ENCODE data around the gene EDNRA. TPM values are rescaled to one million over a fixed set of nuclear protein-coding genes. Genes with fewer than 3 reads are reported as not detected.

EDNRA gene
- total and polyA plus RNA-seq, 2 of the 4 experiments (the other 2 are of a cell fraction), result 3.8 to 6.5 TPM

DNA sequence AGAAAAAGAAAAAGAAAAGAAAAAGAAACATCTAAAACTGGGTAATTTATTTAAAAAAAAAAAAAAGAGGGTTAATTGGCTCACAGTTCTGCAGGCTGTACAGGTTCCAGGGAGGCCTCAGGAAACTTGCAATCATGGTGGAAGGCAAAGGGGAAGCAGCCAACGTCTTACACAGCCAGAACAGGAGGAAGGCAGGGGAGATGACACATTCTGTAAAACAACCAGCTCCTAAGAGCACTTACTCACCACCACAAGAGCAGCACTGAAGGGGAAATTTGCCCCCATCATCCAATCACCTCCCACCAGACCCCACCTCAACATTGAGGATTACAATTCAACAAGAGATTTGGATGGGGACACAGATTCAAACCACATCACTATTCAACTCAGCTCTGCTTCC, 99.5 kb downstream of the EDNRA start:
- Histone ChIP-seq H2AK5ac (ENCODE audit: low read depth, low read length) (peak overlapping the region; percentile 82), H2BK5ac (ENCODE audit: low read depth, low read length, poor library complexity, severe bottlenecking) (peak overlapping the region; percentile 88), H3K79me1 (ENCODE audit: low read depth in 1 of 2, low read length in 2 of 2) (no peaks in the 10 kb centered on the region), H3K18ac (ENCODE audit: low read depth, low read length) (peak overlapping the region; percentile 89; the same call in 1 of the 2 replicates), H3K4me3 (ENCODE audit: insufficient read depth, low read depth, low read length) (no peak overlapping the region), H2BK20ac (ENCODE audit: low read depth, low read length) (peak overlapping the region; percentile 90), H3K4ac (ENCODE audit: low read depth, low read length) (peak overlapping the region; percentile 46; the same call in 1 of the 2 replicates), H4K8ac (ENCODE audit: low read depth in 2 of 2, low read length in 2 of 2) (peak overlapping the region; percentile 17 to 65; a peak in 3 of 4 replicates), H4K5ac (ENCODE audit: low read depth, low read length) (peak overlapping the region; percentile 51; the same call in 1 of the 2 replicates), H2BK15ac (ENCODE audit: low read depth, low read length) (peak overlapping the region; percentile 94), H3K4me2 (ENCODE audit: low read depth, low read length) (no peak overlapping the region), H2BK120ac (ENCODE audit: low read depth, low read length) (peak overlapping the region; percentile 86; the same call in 1 of the 2 replicates), H3K9ac (ENCODE audit: low read depth, low read length) (no peak overlapping the region), H4K91ac (ENCODE audit: insufficient read depth, low read depth, low read length) (peak overlapping the region; percentile 10; the same call in 1 of the 2 replicates), H3K4me1 (ENCODE audit: control insufficient read depth, insufficient read depth, low read length) (peaks cover 18% of the 10 kb centered on the region), H3K9me1 (ENCODE audit: insufficient read depth, low read length) (peaks cover 6% of the 10 kb centered on the region; the same call in 1 of the 2 replicates), H3K27ac (ENCODE audit: insufficient read depth, low read length) (no peak overlapping the region), H3K23ac (ENCODE audit: low read depth, low read length) (peak overlapping the region; percentile 61; the same call in 1 of the 2 replicates), H4K20me1 (ENCODE audit: insufficient read depth, low read length) (no peaks in the 10 kb centered on the region), H2AK9ac (replicated peaks; ENCODE audit: low read depth, low read length, poor library complexity) (no peak overlapping the region), H3K56ac (ENCODE audit: extremely low read depth, insufficient read depth, low read length) (no peak overlapping the region), H3K14ac (replicated peaks; ENCODE audit: low read depth, low read length) (peak overlapping the region; percentile 15; the same call in 1 of the 2 replicates), H3K9me3 (ENCODE audit: control insufficient read depth, insufficient read depth, low read length) (peaks cover 2% of the 10 kb centered on the region; the same call in 1 of the 2 replicates), H3K27me3 (ENCODE audit: control insufficient read depth, insufficient read depth, low read length) (no peaks in the 10 kb centered on the region), H3K36me3 (ENCODE audit: control insufficient read depth, insufficient read depth, low read length) (no peaks in the 10 kb centered on the region), H2AFZ (replicated peaks; ENCODE audit: low read length, poor library complexity) (peak overlapping the region; percentile 50)
- dilution Hi-C loops (cut with HindIII; ENCODE audit: low sequenced_read_pairs, unreplicated experiment), result no loop called here
- in situ Hi-C loops (cut with MboI; ENCODE audit: low sequenced_read_pairs), result loop anchor here (25.0 kb wide), 1 partner anchor 1243 kb away; no protein-coding TSS in a partner anchor
- no TSS peak for BruUV-seq (replicated peaks)
- DNase-seq (peak; percentile 82), ATAC-seq (ENCODE audit: low read depth) (no peak)
- no CpG with 5 or more reads among the region's 1 CpG for WGBS, 2 experiments (ENCODE audit: extremely low coverage in 2 of 2, insufficient read length in 1 of 2)
- CTCF ChIA-PET, result interaction anchor here (1.2 kb wide), 1 partner anchor 562 kb away, joined by 3 read pairs; no protein-coding TSS in a partner anchor
- POLR2A ChIA-PET (ENCODE audit: unreplicated experiment), result no interaction called here
- TF ChIP-seq RAD21 (IDR thresholded peaks at IDR 0.05; ENCODE audit: low read length), result no peak
- TF ChIP-seq BHLHE40 (IDR thresholded peaks at IDR 0.05; ENCODE audit: low read depth, low read length), result no peak
- intact Hi-C loops (cut with micrococcal nuclease), result loop anchor here (5.0 to 10.0 kb wide), 2 partner anchors 43 to 266 kb away; no protein-coding TSS in a partner anchor

All from IMR-90 (cell line).